Parathyroid adenoma (tissue), 2 donors: Measurements from ENCODE around the gene AQR.

Source experiments
- H2AFZ ChIP-seq: fragments of 300-600 bp; sonication (generic); one replicate; pipeline ENCODE4 v1.7.0; 2017; ENCODE audit warnings: antibody characterized with exemption, mild to moderate bottlenecking
- H3K27ac ChIP-seq: fragments of 300-600 bp; sonication (generic); one replicate; pipeline ENCODE4 v1.7.0; 2017
- H3K27me3 ChIP-seq: fragments of 300-600 bp; sonication (generic); one replicate; pipeline ENCODE4 v1.7.0; 2017; ENCODE audit warnings: low read length; ENCODE audit not compliant: control insufficient read depth, insufficient read depth
- H3K36me3 ChIP-seq: fragments of 300-600 bp; sonication (generic); one replicate; pipeline ENCODE4 v1.7.0; 2017; ENCODE audit warnings: low read length; ENCODE audit not compliant: control insufficient read depth, insufficient read depth
- H3K4me1 ChIP-seq: fragments of 300-600 bp; sonication (generic); one replicate; pipeline ENCODE4 v1.7.0; 2017; ENCODE audit warnings: control low read depth
- H3K4me2 ChIP-seq: fragments of 300-600 bp; sonication (generic); one replicate; pipeline ENCODE4 v1.7.0; 2017; ENCODE audit warnings: low read length
- H3K4me3 ChIP-seq: fragments of 300-600 bp; sonication (generic); one replicate; pipeline ENCODE4 v1.7.0; 2017; ENCODE audit warnings: low read depth, low read length
- H3K79me2 ChIP-seq: fragments of 300-600 bp; sonication (generic); one replicate; pipeline ENCODE4 v1.7.0; 2017; ENCODE audit warnings: control low read depth
- H3K9ac ChIP-seq: fragments of 300-600 bp; sonication (generic); one replicate; pipeline ENCODE4 v1.7.0; 2017; ENCODE audit warnings: mild to moderate bottlenecking
- H3K9me3 ChIP-seq: fragments of 300-600 bp; sonication (generic); one replicate; pipeline ENCODE4 v1.7.0; 2017; ENCODE audit warnings: low read length; ENCODE audit not compliant: control insufficient read depth
- TF ChIP-seq, protein P1 (sequence below): fragments of 300-600 bp; sonication (generic); IDR thresholded peaks from one replicate; pipeline ENCODE4 v1.7.0; 2017; ENCODE audit warnings: antibody characterized with exemption, mild to moderate bottlenecking
- donor health status: primary hyperparathyroidism.

AQR gene

DNA sequence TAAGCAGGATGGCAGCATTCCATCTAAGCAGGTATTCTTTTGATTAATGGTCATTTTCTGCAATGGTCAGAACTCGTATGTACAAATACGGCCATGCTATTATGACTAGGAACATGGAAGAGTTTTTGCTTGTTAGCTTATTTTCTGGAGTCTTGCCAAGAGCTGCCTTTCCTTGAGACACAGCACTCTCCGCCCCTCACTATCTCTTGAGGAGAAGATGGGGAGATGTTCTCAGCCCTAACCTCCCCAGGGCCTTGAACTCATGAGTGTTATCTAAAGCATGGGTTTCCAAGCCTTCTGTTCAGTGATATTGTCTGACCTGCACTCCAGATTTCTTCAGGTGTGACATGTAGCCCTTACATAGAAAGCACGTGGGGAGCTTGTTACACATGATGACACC, 108.3 kb downstream of the AQR start:
- Histone ChIP-seq H3K4me2 (no peak overlapping the region), H3K4me3 (no peak overlapping the region), H2AFZ (no peak overlapping the region), H3K4me1 (no peaks in the 10 kb centered on the region), H3K36me3 (no peaks in the 10 kb centered on the region), H3K79me2 (no peaks in the 10 kb centered on the region), H3K27me3 (no peaks in the 10 kb centered on the region), H3K27ac (no peak overlapping the region), H3K9me3 (no peaks in the 10 kb centered on the region), H3K9ac (no peak overlapping the region)
- TF ChIP-seq, protein P1, sequence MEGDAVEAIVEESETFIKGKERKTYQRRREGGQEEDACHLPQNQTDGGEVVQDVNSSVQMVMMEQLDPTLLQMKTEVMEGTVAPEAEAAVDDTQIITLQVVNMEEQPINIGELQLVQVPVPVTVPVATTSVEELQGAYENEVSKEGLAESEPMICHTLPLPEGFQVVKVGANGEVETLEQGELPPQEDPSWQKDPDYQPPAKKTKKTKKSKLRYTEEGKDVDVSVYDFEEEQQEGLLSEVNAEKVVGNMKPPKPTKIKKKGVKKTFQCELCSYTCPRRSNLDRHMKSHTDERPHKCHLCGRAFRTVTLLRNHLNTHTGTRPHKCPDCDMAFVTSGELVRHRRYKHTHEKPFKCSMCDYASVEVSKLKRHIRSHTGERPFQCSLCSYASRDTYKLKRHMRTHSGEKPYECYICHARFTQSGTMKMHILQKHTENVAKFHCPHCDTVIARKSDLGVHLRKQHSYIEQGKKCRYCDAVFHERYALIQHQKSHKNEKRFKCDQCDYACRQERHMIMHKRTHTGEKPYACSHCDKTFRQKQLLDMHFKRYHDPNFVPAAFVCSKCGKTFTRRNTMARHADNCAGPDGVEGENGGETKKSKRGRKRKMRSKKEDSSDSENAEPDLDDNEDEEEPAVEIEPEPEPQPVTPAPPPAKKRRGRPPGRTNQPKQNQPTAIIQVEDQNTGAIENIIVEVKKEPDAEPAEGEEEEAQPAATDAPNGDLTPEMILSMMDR = no peak

DNA sequence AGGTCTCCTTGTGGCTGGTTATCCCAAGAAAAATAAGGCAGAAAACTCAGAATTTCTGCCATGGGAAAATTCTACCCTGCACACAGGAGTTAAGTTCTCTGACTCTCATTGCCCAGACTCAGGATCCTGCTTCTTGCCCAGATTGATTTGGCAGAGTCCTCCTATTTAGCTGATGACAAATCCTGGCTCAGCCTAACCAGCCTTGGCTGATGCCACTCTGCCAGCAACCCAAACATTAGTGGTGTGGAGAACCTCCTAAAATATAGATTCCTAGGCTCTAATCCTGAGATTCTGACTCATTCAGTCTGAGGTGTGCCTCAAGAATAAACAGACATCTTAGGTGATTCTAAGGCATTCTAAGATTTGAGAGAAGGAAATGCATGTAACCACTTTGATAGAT, 113.6 kb downstream of the AQR start:
- no peaks in the 10 kb centered on the region for H3K79me2 ChIP-seq
- no peak overlapping the region for H3K4me2 ChIP-seq
- H2AFZ ChIP-seq = no peak overlapping the region
- TF ChIP-seq, protein P1 = no peak
- no peak overlapping the region for H3K4me3 ChIP-seq
- H3K9me3 ChIP-seq = no peaks in the 10 kb centered on the region
- no peaks in the 10 kb centered on the region for H3K27me3 ChIP-seq
- no peaks in the 10 kb centered on the region for H3K36me3 ChIP-seq
- no peak overlapping the region for H3K27ac ChIP-seq
- no peak overlapping the region for H3K9ac ChIP-seq
- H3K4me1 ChIP-seq = peaks cover 3% of the 10 kb centered on the region

DNA sequence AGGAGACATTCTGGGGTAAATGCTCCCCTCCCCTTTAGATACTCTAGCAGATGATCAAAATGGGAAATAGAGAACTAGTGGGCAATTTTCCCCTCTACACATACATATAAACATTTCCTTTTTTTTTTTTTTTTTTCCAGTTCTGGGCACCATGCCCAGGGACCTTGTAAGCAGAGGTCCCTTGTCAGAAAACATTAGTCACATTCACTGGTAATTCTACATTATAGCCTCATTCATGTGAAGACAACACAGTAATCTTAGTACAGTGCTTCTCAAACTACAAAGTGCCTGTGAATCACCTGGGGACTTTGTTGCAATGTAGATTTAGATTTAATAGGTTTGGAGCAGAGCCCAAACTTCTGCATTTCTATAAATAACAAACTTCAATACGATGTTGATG, 114.1 kb downstream of the AQR start:
- Histone ChIP-seq H3K27ac (no peak overlapping the region), H3K79me2 (no peaks in the 10 kb centered on the region), H3K4me3 (no peak overlapping the region), H3K9me3 (no peaks in the 10 kb centered on the region), H3K4me1 (peaks cover 3% of the 10 kb centered on the region), H3K27me3 (no peaks in the 10 kb centered on the region), H3K36me3 (no peaks in the 10 kb centered on the region), H3K4me2 (no peak overlapping the region), H3K9ac (no peak overlapping the region), H2AFZ (no peak overlapping the region)
- TF ChIP-seq, protein P1 = no peak

DNA sequence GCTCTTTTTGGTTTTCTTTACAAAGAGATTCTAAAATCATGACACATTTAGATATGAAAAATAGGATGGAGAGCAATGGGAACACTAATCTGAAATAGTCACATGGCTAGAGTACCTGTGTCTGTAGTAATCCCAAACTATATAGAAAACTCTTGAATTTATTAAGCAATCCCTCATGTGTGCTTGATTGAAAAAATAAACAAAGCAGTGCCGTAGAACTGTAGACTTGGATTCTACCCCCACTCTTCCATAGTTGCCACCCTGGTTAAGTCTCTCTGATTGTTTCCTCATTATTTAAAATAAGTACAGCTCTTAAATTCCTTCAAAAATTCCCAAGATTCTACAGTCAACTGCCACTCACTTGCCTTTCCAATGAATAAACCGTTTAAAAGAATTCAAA, 115.3 kb downstream of the AQR start:
- Histone ChIP-seq H2AFZ (no peak overlapping the region), H3K9me3 (no peaks in the 10 kb centered on the region), H3K4me1 (peaks cover 3% of the 10 kb centered on the region), H3K27me3 (no peaks in the 10 kb centered on the region), H3K4me3 (no peak overlapping the region), H3K79me2 (no peaks in the 10 kb centered on the region), H3K4me2 (no peak overlapping the region), H3K27ac (no peak overlapping the region), H3K9ac (no peak overlapping the region), H3K36me3 (no peaks in the 10 kb centered on the region)
- TF ChIP-seq, protein P1 = no peak

DNA sequence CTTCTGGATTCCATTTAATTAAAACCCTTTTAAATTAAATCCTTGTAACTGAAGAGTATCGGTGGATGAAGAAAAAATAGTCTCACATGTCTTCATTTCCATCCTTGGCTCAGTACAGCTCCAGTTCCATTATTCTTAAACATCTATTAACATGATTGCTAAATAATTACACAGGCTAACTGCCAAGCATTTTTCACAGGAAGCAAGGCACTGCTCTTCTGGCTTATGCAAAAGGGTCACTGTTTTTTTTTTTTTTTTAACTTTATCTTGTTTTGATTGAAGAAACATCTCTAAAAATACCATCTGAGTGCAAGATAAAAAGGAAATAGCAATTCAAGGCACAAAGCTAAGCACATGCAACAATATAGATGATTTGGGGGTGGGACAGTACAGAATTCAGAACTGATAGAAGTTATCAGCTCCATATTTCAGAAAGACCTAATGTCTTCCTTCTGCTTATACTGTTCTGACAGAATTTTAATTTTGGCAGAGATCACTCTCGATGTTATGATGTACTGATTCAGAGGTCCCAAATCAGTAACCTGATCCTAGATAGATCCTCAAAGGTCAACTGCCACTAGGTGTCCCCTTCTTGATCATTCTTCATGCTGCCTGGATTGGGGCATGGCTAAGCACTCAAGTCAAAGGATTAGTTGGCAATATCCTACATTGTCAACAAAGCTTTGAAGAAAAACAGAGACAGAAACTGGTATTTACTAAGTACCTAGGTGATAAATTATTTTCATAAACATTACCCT, 116.4 kb downstream of the AQR start:
- no peak overlapping the region for H2AFZ ChIP-seq
- H3K27ac ChIP-seq = no peak overlapping the region
- H3K9ac ChIP-seq = no peak overlapping the region
- H3K4me3 ChIP-seq = no peak overlapping the region
- no peaks in the 10 kb centered on the region for H3K9me3 ChIP-seq
- TF ChIP-seq, protein P1 = no peak
- H3K27me3 ChIP-seq = no peaks in the 10 kb centered on the region
- H3K36me3 ChIP-seq = no peaks in the 10 kb centered on the region
- H3K79me2 ChIP-seq = no peaks in the 10 kb centered on the region
- no peak overlapping the region for H3K4me2 ChIP-seq
- H3K4me1 ChIP-seq = peaks cover 3% of the 10 kb centered on the region
